Measurements from ENCODE around the gene PRPF38B. TPM values are rescaled to one million over a fixed set of nuclear protein-coding genes. Genes with fewer than 3 reads are reported as not detected.

The PRPF38B gene, protein sequence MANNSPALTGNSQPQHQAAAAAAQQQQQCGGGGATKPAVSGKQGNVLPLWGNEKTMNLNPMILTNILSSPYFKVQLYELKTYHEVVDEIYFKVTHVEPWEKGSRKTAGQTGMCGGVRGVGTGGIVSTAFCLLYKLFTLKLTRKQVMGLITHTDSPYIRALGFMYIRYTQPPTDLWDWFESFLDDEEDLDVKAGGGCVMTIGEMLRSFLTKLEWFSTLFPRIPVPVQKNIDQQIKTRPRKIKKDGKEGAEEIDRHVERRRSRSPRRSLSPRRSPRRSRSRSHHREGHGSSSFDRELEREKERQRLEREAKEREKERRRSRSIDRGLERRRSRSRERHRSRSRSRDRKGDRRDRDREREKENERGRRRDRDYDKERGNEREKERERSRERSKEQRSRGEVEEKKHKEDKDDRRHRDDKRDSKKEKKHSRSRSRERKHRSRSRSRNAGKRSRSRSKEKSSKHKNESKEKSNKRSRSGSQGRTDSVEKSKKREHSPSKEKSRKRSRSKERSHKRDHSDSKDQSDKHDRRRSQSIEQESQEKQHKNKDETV
- 20.3 and 21.1 TPM in 2 replicates for total RNA-seq

GRCh38 chr1:108691942-108692723, at the start of gene PRPF38B:
Gene PRPF38B (plus strand): TSS chr1:108692310. CDS start chr1:108692592, 282 bp downstream.
- DNase-seq (ENCODE audit: low read depth): peak; percentile 63
- no peak for TF ChIP-seq CTCF (IDR thresholded peaks at IDR 0.05; ENCODE audit: insufficient read depth, low read length, poor library complexity, severe bottlenecking)
- Histone ChIP-seq H3K4me3 (ENCODE audit: low read depth, low read length) (peak within 1 kb of the TSS; percentile 96), H3K36me3 (ENCODE audit: control insufficient read depth, insufficient read depth, low read length) (no peaks in the 10 kb centered on the region), H3K27me3 (ENCODE audit: control insufficient read depth, insufficient read depth, low read length) (no peaks in the 10 kb centered on the region)

GRCh38 chr1:108643492-108644335, 48.4 kb upstream of the PRPF38B start:
- no peaks in the 10 kb centered on the region for H3K27me3 ChIP-seq (ENCODE audit: control insufficient read depth, insufficient read depth, low read length)
- no peak overlapping the region for H3K4me3 ChIP-seq (ENCODE audit: low read depth, low read length)
- DNase-seq (ENCODE audit: low read depth): peak; percentile 32
- peak; percentile 40 for TF ChIP-seq CTCF (IDR thresholded peaks at IDR 0.05; ENCODE audit: insufficient read depth, low read length, poor library complexity, severe bottlenecking)
- H3K36me3 ChIP-seq (ENCODE audit: control insufficient read depth, insufficient read depth, low read length): no peaks in the 10 kb centered on the region

GRCh38 chr1:108644984-108645383, 47.1 kb upstream of the PRPF38B start:
- Histone ChIP-seq H3K27me3 (ENCODE audit: control insufficient read depth, insufficient read depth, low read length) (no peaks in the 10 kb centered on the region), H3K4me3 (ENCODE audit: low read depth, low read length) (no peak overlapping the region), H3K36me3 (ENCODE audit: control insufficient read depth, insufficient read depth, low read length) (no peaks in the 10 kb centered on the region)
- no peak for TF ChIP-seq CTCF (IDR thresholded peaks at IDR 0.05; ENCODE audit: insufficient read depth, low read length, poor library complexity, severe bottlenecking)
- no peak for DNase-seq (ENCODE audit: low read depth)

GRCh38 chr1:108645564-108646184, 46.4 kb upstream of the PRPF38B start:
- Histone ChIP-seq H3K27me3 (ENCODE audit: control insufficient read depth, insufficient read depth, low read length) (no peaks in the 10 kb centered on the region), H3K4me3 (ENCODE audit: low read depth, low read length) (no peak overlapping the region), H3K36me3 (ENCODE audit: control insufficient read depth, insufficient read depth, low read length) (no peaks in the 10 kb centered on the region)
- no peak for DNase-seq (ENCODE audit: low read depth)
- TF ChIP-seq CTCF (IDR thresholded peaks at IDR 0.05; ENCODE audit: insufficient read depth, low read length, poor library complexity, severe bottlenecking): no peak

GRCh38 chr1:108646265-108646647, 45.9 kb upstream of the PRPF38B start:
- no peak for DNase-seq (ENCODE audit: low read depth)
- H3K27me3 ChIP-seq (ENCODE audit: control insufficient read depth, insufficient read depth, low read length): no peaks in the 10 kb centered on the region
- H3K4me3 ChIP-seq (ENCODE audit: low read depth, low read length): no peak overlapping the region
- TF ChIP-seq CTCF (IDR thresholded peaks at IDR 0.05; ENCODE audit: insufficient read depth, low read length, poor library complexity, severe bottlenecking): no peak
- H3K36me3 ChIP-seq (ENCODE audit: control insufficient read depth, insufficient read depth, low read length): no peaks in the 10 kb centered on the region
